KBM-7 (cell line): Measurements from ENCODE around the gene CHMP6.

Experiments
- DNase-seq: peaks from one replicate; pipeline ENCODE4 v3.0.0-alpha.2; 2015
- in situ Hi-C: fragments of 300-500 bp; cut with MboI; formaldehyde crosslinking; loops from 2 replicates; pipeline ENCODE4 v1.14.3; 2020; ENCODE audit warnings: low sequenced_read_pairs, low pct_unique_long_range_greater_than_20kb, mixed read lengths

CHMP6 gene

DNA sequence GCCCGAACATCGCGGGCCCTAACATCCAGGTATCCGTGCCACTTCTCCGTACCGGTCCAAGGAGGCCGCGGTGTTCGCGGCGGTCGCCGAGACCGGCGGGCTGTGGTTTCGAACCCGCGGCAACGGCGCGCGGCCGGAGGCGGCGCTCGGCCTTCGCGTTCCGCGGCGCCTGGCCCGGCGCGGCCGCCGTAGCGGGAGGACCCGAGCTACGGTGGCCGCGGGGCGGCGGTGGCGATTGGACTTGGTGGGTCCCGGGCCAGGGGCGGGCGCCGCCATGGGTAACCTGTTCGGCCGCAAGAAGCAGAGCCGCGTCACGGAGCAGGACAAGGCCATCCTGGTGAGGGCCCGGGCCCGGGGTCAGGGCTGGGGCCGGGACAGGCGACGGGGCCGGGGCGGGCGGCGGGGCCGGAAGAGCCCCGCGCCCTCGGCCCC lies at the start of gene CHMP6:
Gene CHMP6, plus strand, starts transcription at position 197 of the 432 bp plus-strand sequence. Its CDS starts 78 bp downstream, at position 275.
- in situ Hi-C loops = no loop called here

DNA sequence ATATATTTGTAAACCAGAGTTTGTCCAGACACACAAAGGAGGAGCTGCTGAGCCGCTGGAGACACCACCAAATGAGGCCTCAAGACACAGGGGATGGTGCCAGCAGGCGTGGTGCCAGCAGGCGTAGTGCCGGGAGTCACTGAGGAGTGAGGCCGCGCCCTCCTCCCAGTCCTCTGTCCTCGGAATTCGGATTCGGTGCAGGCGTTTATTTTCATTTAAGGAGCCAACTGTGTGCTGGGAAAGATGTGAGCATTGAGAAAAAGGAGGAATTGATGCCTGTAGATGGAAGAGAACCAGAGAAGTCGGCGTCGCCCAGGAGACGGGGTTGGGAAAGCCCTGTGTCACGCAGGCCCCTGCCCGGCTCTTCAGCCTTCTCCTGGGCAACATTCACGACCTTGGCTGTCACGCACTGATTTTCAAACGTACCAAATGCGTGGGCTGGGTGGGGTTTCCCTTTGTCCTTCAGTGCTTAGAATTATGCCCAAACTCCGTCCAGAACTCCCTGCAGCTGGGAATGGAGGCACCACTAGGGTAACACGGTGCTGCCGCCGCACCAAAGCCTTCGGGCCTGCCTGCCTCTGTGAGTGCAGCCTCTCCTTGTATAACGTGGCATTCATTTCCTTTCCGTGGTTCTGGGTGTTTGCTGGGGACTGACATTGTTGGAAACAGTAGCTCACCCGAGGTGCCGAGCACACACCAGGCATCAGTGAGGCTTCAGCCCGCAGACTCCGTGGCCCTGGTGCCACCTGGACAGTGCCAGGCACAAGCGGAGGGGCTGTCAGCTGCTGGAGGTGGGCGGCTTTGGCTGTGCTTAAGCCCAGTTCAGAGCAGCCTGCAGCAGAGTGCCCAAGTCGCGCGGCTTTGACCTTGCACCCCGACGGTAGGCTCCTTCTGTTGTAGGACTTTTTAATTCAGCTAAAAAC lies 49.0 kb upstream of the CHMP6 start:
- in situ Hi-C loops = no loop called here
- DNase-seq = no peak

More for the DNA sequence above, at the start of gene CHMP6:
- peak; percentile 62 for DNase-seq

DNA sequence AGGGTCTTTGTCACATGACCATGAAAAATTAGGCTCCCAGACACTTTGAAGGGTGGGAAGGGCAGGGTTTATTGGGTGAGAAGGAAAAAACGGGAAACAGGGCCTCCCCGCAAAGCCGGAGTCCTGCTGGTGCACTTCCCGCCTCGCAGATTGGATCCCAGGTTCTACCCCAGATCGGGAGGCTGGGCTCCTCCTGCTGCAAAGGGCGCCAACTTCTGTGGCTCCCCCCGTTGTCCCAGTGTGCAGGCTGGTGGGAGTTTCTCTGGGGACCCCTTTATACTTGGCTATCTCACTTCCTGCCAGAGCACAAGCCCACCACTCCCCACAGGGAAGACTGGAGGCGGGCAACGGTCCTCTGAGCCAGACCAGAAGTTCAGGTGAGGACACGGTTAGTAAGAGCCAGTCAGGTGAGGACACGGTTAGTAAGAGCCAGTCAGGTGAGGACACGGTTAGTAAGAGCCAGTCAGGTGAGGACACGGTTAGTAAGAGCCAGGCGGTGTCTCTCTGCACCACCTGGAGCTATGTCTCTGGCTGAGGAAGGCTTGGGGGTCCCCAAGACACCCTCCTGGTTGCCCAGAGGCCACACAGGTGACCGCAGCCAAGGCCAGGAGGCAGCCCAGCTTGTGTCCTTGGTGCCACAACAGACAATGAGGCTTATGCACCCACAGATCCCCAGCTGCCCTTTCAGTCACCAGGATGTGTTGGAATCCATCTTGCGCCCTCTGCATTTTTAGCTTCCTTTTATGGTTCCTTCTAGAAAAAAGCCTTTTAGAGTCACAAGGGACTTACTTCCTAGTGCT lies 48.1 kb upstream of the CHMP6 start:
- in situ Hi-C loops = no loop called here

DNA sequence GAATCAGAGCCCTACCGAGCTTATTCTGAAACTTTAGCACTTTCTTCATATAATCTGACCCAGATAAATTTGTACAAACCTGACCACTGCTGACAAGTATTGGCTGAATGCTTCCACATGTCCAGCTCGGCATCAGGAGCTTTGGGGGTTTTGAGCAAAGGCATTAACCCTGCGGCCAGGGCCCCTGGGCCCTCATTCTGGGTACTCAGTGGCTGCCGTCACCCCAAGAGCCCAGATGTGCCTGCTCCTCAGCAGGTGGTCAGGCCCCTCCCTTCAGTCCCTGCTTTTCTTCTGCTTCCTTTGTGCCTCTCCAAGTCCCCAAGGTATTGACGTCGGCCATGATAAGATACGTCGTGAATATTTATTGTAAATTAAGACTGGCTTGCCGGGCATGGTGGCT lies 47.3 kb upstream of the CHMP6 start:
- in situ Hi-C loops = no loop called here
- no peak for DNase-seq

More for the DNA sequence above, 48.1 kb upstream of the CHMP6 start:
- DNase-seq = no peak

DNA sequence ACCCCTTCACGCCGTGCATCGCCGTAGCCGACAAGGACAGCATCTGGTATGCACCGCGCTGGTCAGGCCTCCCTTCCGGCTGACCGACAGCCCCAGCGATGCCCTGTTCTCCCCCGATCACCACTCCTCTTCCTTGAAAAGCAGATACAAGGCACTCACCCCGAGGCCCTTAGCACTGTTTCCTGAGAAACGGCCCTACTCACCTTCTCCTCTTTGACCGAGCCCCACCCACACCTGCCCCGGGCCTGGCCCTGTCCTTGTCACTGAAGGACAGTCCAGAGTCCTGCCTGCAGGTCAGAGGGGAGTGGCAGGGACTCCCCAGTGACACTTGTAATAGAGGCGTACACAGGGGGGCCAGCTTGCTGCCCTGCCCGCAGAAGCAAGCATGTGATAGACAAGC lies 45.9 kb upstream of the CHMP6 start:
- in situ Hi-C loops = no loop called here
- no peak for DNase-seq

DNA sequence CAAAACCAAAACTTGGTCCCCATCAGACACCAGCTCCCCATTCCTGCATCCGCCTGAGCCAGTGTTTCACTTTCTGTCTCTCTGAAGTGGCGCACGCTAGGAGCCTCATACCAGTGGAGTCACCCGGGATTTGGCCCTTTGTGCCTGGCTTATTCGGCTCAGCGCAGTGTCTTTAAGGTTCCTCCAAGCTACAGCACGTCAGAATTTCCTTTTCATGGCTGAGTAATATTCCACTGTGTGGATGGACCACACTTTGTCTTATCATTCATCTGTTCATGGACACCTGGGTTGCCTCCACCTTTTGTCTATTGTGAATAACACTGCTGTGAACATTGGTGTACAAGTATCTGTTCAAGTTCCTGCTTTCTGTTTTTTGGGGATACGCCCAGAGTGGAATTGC lies 45.2 kb upstream of the CHMP6 start:
- no peak for DNase-seq
- in situ Hi-C loops = no loop called here

DNA sequence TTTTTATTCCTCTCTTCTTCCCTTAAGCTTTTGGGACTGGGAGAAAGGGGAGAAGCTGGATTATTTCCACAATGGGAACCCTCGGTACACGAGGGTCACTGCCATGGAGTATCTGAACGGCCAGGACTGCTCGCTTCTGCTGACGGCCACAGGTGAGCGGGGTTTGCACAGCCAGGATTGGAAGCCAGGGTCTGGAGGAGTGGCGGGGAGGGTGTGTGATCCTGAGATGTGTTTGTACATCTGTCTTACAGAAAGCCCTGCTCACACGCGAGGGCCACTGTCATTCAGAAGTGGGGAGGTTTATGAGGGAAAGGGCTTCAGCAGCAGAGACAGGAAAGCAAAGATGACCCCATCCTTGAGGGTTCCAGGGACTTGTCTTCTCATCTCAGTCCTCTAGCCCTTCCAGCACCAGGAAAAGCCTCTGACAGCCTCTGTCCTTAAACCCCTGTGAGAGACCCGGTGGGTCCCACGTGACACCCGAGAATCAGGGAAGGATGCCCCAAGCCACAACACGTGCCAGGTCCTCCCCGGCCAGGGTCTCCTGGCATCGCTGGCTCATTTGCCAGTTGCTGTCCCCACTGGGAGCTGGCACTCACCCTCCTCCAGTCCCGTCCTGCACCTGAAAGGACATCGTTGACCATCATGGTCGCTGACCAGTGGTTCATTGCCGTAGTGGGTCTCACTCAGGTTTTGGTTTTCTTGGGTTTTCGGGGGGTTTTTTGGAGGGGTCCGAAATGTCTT lies 44.3 kb upstream of the CHMP6 start:
- in situ Hi-C loops = no loop called here

DNA sequence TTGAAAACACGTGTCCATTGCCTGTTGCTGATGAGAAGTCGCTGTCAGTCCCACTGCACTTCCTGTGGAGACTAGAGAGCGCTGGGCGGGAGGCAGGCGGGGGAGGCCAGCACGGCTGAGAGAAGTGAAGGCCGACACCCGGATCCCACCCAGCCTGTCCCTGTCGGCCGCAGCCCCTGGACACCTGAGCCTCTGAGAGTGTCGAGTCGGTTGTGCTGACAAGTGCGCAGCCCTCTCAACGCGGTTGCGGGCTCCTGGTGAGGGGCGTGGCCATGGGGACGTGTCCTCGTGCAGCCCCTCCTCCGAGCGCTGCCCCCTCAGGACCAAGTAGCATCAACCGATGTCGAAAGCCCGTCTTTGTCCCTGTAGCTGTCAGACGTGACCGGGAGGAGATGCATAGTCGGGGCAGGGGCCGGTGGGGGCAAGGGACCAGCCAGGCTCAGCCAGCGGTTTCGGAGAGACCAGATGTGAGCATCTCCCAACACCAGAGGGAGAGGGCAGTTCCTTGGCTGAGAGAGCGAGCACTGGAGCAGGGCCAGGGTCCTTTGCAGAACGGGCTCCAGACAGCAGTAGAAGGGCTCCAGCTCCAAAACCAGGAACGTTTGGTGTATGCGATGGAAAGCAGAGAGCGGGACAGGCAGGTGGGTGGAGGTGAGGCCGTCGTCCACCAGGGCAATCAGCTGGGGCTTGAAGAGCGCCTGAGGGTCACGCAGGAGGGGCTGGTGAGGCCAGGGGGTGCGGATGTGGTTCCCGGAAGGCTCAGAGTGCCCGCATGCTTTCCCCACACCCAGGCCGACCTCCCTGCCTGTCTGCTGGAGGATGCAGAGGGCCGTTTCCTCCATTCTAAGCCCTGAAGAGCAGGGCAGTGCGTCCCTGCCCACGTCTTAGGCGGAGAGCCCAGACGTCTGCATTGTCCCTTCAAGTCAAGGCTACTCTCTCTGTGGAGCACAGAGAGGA lies 43.3 kb upstream of the CHMP6 start:
- in situ Hi-C loops = no loop called here
- no peak for DNase-seq

More for the DNA sequence above, 44.3 kb upstream of the CHMP6 start:
- no peak for DNase-seq

DNA sequence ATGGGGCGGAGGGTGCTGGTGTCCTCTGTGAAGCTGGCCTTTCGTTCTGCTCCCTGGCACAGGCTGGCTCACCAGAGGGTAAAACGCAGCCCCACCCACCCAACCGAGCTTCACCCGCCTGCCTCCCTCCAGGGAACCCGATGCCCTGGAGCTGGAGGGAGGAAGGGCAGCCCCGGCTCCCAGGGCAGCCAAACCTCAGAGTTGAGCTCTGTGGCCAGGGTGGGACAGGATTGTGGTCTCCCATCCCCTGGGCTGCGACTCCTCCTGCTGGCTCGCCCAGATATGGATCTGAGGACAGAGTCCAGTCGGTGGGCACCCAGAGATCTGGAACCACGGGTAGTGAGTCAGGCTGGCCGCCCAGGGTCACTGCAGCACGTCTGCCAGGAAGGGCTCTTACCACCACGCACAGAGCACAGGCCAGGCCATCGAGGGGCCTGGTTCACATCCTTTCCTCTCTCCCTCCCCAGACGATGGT lies 42.6 kb upstream of the CHMP6 start:
- DNase-seq = no peak
- in situ Hi-C loops = no loop called here

DNA sequence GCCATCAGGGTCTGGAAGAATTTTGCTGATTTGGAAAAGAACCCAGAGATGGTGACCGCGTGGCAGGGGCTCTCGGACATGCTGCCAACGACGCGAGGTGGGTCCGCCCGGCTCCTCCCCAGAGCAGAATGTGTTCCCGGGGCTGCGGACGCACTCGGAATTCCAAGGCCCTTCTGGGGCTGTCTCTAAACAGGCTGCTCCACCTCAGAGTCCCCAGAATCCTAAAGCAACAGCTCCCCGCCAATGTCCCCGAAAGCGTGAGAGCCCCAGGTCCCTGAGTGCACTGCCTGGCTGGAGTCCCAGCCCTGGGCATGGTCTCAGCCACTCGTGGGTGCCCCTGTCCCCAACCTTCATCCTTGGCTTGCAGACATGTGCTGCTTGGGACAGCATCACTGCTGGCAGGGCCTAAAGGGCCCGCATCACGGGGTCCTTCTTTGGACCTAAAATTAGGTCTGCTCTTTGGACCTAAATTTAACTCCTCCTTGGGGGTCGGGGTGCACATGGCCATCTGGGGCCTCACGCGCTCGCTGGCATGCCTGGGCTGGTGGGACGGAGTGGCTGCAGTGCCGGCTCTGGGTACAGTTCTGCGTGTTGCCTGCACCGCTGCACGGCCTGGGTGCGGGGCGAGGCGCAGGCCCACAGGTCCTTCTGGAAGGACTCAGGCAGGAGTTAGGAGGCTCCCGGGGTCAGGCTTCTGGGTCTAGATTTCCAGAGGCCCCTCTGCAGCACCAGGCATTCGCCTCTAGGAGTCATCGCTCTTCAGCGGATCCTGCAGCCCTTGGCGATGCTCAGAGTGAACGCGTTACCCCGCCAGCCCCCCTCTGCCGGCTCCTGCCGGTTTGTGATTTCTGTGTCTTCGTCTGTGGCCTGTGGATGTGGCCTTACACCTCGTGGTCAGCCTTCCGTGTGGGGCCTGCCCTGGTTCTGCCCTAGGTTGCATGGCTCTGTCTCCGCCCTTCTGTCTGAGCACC lies 41.9 kb upstream of the CHMP6 start:
- in situ Hi-C loops = no loop called here
- DNase-seq = no peak

DNA sequence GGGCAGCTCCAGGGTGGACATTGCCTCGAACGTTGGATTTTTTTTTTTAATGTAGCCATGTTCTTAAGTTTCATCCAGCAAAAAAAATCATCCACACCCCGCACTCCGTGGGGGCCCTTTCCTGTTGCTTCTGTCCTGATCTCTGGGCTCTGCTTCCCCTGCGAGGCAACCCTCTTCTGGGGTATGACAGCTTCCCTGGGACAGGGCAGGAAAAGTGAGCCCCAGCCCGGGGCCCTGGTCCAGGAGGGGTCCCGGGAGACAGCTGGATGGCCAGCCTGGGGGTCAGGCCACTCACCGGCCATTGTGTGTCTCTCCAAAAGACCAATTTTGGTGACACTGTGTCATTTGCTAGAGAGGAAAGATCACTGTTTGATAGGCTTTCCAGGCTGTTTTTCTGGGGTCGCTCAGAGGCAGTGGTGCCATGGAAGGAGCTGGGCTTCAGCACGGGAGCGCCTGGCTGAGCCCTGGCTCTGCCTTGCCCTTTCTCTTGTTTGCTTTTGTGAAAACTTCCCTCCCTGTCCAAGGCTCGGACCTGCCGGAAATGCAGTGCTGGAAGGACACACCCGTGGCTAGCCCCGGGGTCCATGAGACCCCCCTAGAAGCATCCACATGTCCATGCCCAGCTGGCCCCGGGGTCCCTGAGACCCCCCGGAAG lies 41.0 kb upstream of the CHMP6 start:
- in situ Hi-C loops = no loop called here
- DNase-seq = no peak

DNA sequence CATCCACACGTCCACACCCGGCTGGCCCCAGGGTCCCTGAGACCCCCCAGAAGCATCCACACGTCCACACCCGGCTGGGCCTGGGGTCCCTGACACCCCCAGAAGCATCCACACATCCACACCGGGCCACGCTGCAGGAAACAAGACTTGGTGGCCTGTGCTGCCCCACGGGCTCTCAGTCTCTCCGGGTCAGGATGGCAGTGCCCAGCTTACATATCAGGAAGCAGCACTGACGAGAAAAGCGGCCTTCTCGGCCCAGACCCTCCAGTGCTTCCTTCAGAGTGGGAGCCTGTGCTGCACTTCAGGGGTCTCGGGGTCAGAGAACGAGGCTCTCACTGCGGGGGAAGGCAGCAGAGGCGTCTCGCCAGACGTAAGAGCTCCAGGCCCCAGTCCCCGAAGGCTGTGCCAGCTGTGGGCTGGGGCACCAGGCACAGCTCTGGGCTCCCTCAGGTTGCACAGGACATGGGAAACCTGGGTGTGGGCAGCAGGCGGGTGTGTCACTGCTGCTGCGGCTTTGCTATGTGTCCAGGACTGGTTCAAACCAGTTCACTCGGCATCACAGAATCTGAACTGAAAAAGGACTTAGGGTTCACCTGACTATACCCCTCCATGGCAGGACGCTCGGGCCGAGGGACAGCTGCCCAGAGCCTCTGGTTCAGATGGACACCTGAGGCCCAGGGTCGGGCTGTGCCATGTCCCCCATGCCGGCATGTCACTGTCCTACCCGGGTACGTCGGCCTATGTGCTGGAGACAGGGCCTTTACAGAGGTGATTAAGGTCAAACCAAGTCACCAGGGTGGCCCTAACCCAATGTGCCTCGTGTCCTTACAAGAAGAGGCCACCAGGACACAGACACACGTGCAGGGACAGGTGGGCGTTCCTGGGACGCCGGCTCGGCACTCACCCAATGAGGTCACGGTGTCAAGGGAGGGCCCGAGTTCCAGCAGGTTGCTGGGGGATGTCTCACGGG lies 40.2 kb upstream of the CHMP6 start:
- DNase-seq = no peak
- in situ Hi-C loops = no loop called here

DNA sequence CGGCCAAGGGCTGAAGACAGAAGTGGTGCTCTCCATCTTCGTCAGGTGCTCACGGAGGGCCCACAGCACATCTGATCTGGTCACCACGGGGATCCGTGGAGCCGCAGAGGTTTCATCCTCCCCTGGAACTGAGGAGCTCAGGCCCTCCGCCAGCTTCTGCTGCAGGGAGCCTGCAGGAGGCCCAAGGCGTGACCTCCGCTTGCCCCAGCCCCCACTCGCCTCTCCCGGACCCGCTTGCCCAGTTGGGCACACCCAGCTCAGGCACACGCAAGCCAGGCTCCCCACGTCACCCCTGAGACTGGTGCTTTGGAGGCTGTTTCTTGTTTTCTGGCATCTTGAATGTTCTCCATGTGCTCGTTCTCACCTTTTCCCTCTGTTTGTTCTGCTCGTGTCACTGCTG lies 39.4 kb upstream of the CHMP6 start:
- in situ Hi-C loops = no loop called here
- DNase-seq = no peak

DNA sequence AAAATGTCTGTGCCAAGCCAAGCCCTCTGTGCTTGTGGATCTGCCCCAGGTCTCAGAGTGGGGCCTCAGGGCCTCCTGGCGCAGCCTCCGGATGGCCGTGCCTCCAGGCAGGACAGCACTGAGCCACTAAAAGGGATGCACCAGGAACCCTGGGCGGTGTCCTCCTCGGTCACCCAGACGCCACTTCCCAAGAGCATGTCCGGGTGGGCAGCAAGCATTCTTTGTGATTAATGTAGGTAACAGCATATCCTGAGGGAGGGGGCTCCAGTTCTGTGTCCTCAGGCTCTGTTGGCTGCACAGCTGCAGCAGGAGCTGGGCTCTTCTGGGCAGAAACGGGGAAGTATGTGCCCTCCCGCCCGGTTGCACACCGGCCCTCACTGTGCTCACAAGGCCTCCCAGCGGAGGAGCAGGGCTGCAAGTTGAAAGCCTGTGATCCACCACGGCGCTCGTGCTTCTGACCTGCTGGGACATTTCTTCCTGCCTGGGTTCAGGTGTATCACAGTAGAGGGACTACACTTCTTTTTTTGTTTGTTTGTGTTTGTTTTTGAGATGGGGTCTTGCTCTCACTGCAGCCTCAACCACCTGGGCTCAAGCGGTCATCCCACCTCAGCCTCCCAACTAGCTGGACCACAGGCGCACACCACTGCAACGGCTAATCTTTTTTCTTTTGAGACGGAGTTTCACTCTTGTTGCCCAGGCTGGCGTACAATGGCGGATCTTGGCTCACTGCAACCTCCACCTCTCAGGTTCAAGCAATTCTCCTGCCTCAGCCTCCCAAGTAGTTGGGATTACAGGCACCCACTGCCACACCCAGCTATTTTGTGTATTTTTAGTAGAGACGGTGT lies 37.9 kb upstream of the CHMP6 start:
- DNase-seq = no peak
- in situ Hi-C loops = no loop called here

DNA sequence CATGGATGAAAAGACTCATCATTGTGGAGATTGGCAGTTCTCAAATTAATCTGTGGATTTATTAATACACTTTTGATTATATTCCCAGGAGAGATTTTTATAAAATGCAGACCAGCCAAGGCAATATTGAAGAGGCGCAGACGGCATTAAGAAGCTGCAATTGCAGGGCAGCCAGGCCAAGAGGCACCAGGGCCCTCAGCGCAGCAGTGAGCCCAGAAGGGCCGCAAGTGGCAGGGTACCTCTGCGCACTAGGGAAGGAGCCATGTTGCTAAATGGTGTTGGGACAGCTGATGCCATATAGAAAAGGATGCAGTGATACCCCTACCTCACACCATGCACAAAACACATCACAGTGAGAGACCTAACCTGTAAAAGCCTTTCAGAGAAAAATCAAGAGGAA lies 36.6 kb upstream of the CHMP6 start:
- in situ Hi-C loops = no loop called here

More for the DNA sequence above, 36.6 kb upstream of the CHMP6 start:
- no peak for DNase-seq
